Forelimb muscle (tissue), 1 donor: ENCODE results near the gene NUP205. TPM values are rescaled to one million over a fixed set of nuclear protein-coding genes. Genes with fewer than 3 reads are reported as not detected.

Source experiments
- DNase-seq: peaks from one replicate; pipeline ENCODE4 v3.0.0-alpha.2; 2013; ENCODE audit warnings: low read depth
- polyA plus RNA-seq: library from polyadenylated mRNA; unstranded; fragments of 120-200 nt; gene quantifications from one replicate; pipeline ENCODE4 v1.2.1, GENCODE V29; 2013; ENCODE audit not compliant: insufficient read length

Gene NUP205
- 32.2 TPM for polyA plus RNA-seq

DNA sequence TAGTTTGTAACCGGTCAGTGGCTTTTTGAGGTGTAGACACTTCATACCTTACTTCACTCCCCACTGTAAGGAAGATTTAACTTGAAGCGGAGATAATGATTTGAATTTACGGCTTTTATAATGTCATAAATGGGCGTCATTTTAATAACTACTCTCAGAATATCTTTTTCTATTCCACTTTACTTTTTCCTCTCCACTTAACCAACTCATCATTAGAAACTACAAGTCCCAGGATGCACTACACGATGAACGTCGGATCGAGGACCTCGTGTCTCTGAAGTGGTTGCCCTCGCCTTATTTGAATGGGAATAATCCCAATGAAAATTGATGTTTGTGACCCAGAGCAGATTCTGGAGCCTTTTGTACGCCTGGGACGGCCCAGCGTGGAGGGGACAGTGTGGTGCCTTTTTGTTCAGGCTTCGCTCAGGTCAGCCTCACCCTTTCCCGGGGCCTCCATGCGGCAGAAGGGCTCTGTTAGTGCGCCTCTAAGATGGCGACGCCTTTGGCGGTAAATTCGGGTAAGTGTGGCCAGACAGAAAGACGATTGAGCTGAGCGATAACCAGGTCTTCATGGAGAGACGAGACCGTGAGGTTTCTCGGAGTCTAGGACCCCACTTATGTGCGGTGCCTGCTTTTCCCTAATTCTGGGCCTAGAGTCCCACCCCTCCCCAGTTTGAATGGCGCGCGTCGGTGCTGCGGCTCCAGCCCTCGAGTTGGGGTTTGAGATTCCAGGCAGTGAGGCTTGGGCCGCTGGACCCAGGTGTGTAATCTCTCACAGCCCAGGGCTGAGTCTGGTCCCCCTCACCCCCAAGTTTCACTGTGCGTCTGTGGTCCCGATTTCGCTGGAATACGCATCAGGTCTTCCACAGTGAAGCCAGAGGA is at the start of gene NUP205:
Gene NUP205 (plus strand): TSS at position 463 of the 882 bp plus-strand sequence. CDS start 28 bp downstream, at position 491.
- DNase-seq, result peak; percentile 75

DNA sequence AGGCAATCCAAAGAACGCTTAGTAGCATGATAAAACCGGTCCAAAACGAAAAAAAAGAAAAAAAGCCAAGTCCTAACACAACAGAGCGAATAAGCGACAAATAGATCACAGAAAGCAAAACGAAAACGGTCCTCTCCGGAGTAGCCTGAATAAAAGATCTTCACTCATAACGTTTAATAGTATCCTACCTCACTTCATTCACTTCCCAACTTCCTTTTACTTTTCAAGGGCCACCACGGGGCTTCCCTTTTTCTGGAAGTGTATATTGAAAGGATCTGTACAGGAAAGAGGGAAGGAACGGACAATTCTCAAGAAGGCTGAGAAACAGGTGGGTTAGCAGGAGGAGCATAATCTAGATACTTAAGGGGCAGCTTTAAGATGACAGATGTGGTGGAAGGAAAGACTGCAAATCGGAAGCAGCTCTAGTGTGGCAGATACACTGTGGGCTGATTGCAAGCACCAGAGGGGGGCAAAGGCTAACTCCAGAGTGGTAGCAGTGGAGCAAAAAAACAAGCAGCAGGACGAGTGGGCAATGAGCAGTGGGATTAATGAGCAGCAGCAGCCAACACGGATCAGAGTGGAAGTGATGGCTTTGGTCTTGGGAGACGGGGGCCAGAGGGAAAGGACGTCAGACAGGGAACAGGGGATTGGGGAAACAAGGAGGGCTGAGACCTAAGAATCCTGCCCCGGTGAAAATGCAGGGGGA is 48.7 kb upstream of the NUP205 start:
- no peak for DNase-seq

- no peak for DNase-seq
These were observed 48.2 kb upstream of the NUP205 start for GRCh38 chr7:135509589-135509838.

DNA sequence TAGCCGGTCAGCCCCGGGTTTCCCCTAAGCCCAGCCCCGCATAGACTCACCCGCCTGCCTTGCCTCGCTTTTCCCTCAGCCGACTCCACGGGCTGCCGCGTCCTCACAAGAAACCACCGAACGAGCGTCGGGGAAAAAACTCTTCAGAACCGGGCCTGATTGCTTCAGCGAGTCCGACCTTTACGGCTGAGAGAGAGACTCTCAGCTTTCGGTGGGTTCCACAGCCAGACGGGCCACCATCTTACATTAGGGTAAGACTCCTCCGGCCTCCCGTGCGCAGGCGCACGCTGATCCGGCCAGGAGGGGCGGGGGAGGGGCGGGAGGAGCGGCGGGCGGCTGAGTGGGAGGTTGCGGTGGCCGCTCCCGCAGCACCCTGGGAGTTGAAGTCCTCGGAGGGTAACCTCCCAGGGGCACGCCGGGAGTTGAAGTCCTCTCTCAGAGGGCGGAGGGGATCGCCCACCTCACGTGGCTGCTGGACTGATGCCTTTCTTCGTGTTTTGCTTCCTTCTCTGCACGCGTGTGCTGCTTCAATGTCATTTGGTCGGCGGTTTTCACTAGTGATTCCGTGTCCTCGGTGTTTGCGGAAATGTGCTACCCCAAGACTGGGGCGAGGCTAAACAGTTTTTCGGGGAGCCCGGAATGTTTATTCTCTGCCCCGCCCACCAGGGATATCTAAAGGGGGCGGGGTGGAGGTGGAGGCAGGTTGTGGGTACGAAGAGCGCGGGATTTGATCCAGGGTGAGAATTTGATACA is 47.7 kb upstream of the NUP205 start, which contains the start of gene CNOT4:
Gene CNOT4 (minus strand): TSS at position 264 of the 753 bp plus-strand sequence. CDS start 71,771 bp downstream, outside the sequence.
- peak; percentile 89 for DNase-seq

DNA sequence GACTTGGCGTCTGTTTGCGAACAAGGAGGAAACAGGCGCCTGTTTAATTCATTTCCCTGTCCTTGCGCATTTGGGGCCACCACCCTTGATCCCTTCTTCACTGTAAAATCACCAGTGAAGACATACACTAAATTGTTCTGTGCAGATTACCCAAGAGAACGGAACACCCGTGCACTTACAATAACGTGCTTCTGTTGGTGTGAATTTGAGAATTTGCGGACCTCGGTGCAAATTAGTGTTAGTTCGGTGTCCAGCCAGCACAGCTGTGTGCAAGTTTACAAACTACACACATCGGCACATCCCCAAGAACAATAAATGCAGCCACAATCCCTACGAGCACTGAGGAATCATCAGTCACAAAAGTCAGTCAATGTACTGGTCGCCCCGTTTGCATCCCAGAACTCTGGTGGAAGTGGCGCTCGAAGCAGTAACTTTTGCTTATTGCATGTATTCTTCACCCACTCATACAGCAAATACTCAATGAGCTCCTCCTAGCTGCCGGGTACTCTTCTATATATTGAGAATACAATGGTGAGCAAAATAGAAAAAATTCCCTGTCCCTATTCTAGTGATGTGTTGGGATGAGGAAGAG is 47.0 kb upstream of the NUP205 start:
- no peak for DNase-seq

DNA sequence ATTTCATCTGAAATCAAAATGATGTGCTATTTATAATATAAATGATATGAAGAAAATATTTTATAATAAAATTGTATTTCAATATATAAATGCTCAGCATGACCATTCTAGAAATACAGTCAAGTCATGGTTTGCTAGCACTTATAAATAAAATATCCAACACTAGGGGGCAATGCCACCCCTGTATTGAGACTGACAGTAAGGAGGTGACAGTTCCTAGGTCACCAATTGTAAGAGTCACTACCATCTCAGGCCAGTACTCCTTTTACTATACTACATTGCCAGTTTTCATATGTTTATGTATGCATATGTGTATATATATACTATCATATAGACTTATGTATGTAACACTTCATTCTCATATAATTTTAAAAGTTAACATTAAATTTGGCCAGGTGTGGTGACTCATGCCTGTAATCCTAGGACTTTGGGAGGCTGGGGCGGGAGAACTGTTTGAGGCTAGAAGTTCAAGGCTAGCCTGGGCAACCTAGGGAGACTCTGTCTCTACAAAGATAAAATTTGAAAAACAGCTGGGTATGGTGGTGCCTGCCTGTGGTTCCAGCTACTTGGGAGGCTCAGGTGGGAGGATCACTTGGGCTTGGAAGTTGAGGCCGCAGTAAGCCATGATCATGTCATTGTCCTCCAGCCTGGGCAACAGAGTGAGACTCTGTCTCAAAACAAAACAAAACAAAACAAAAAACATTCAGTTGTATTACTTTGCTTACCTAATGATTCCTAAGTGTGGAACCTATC is 45.4 kb upstream of the NUP205 start:
- DNase-seq, result no peak

GRCh38 chr7:135514856-135515255 is 42.9 kb upstream of the NUP205 start:
- DNase-seq, result no peak

DNA sequence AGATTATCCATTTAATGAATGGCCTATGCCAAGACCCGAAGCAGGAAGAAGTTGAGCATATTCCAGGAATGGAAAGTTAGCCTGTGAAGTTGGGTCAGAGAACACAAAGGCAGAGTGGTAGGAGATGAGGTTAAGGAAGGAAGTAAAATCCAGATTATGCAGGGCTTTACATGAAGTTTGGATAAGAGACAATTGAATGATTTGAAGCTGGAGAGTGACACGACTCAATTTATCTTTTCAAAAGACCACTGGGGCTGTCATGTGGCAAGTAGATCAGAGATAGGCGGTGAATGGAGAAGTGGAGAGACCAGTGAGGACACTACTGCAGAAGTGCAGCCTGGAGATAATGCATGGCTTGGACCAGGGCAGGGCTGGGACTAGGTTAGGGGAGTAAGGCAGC is 40.7 kb upstream of the NUP205 start:
- DNase-seq, result no peak

DNA sequence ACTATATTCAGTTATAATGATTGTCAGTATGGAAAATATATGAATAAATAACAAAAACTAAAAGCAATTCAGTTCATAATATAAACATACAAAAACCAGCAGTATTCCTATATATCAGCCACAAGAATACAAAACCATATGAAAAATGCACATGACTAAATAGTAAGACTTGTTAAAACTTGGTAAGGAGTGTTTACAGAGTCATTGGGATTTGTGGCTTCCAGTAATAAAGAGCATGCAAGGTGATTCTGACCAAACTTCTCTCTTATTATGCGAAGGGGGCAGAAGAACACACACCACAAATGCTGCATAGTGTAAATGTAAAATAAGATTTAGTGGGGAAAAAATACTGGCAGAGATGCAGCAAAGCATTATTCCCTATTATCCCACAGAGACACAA is 39.0 kb upstream of the NUP205 start:
- DNase-seq, result no peak

DNA sequence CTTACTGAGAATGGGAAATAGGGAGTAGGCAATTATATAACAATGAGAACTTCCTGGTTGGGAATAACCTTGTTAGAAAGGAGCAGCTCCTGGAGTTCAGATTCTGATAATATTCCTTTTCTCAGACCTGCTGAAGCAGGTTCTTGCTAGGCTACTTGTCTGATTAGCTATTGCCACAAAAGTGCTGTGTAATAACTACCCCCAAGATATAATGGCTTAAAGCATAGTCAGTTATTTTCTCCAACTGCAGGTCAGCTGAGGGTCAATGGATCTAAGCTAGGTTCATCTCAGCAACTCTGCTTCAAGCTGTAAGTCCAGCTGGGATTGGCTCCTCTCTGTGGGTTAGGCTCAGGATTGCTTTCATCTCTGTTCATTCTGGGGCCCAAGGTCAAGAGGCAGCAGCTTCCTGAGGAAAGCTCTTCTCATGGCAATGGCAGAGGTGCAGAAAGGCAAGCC is 38.5 kb upstream of the NUP205 start:
- no peak for DNase-seq

- DNase-seq, result no peak
These were observed 37.8 kb upstream of the NUP205 start for GRCh38 chr7:135519871-135520270.

- no peak for DNase-seq
These were observed 35.2 kb upstream of the NUP205 start for GRCh38 chr7:135522509-135522908.

GRCh38 chr7:135523146-135523545 is 34.6 kb upstream of the NUP205 start:
- DNase-seq, result no peak

- no peak for DNase-seq
These were observed 32.3 kb upstream of the NUP205 start for GRCh38 chr7:135525426-135525825.

DNA sequence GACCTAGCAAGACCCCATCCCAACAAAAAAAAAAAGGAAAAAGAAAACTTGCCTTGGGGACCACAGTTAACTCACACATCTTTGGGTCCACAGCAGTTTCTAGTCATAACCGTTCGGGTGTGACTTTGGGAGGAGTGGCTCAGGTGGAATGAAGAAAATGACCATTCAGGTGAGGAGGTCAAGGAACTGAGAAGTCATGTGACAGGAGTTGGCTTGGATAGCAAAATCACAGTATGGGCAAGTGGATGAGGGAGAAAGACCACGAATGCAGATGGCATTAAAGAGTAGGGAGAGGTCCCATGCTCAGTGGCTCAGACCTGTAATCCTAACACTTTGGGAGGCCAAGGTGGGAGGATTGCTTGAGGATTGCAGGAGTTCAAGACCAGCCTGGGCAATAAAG is 30.7 kb upstream of the NUP205 start:
- no peak for DNase-seq

- no peak for DNase-seq
These were observed 21.6 kb upstream of the NUP205 start for GRCh38 chr7:135536150-135536549.

DNA sequence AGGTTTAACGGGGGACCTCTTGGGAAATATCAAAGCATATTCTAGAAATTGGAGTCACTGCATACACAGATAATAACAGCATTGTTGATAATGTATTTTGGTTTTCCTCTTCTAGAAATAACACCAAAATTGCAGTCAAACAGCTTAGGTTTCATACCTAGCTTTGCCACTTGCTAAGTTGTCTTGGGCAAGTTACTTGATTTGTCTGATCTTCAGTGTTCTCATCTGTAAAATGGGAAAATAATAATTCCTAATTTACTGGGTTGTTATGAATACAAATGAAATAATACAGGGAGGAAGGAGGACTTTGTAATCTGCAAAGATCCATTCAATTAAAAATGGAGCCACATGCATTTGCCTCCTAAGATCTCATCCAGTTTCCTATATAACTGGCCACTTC is 20.3 kb upstream of the NUP205 start:
- no peak for DNase-seq

DNA sequence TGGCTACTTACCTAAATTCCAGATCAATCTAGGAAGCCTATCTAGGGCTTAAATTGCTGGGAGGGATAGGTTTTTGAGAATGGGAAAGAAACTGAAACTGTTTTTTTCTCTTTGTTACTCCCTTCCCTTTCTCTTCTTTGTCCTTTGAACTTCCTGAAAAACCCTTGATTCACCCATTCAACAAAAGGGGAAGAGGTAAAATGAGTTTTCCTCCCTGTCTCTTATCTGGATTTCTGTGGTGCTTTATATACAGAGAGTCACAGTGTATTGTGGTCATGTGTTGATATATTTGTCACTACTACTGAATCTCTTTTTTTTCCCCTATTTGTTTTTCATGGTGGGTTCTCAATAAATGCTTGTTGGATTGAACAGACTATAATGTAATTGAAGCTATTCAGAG is 19.8 kb upstream of the NUP205 start:
- DNase-seq, result no peak

DNA sequence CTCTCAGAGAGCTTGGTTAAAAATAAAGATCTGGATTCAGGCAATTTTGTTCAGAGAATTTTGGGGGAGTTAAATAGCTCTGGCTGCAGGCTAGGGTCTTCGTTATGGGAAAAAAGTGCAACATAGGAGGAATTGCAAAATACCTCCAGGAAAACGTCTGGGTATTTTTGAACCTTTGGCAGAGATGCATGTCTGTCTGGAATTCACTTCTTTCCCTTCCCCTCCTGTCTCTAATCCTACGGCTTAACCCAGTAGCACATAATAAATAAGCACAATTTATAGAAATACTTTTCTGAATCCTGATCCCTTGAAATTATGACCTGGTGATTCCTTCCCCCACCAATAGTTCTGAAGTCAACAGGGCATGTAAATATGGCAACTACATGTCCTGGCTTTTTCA is 19.3 kb upstream of the NUP205 start:
- no peak for DNase-seq

DNA sequence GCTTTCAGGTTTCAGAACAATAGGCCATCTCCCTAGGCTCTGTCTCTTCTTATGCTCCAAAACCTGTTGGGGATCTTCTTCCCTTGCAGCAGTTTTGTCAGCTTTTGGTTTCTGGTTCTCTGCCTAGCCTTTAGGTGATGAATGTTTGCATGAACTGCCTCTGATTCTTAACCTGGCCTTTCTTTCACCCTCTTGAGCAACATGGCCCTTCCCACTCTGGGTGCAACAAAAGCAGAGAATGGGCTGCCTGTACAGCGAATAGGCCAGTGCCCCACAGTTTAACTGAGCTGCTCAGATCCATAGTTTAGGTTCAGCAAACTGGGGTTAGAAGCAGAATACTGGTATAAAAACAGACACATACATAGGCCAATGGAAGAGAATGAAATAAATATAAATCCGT is 18.1 kb upstream of the NUP205 start:
- DNase-seq, result no peak

GRCh38 chr7:135541029-135541428 is 16.7 kb upstream of the NUP205 start:
- no peak for DNase-seq
